ENCODE data around the gene NFX1. TPM values are rescaled to one million over a fixed set of nuclear protein-coding genes. Genes with fewer than 3 reads are reported as not detected.

NFX1 gene
- 27.5 to 30.4 TPM (median 28.9 TPM) in 5 replicates for total RNA-seq (2022; extraction: Qiagen RNA extraction)

DNA sequence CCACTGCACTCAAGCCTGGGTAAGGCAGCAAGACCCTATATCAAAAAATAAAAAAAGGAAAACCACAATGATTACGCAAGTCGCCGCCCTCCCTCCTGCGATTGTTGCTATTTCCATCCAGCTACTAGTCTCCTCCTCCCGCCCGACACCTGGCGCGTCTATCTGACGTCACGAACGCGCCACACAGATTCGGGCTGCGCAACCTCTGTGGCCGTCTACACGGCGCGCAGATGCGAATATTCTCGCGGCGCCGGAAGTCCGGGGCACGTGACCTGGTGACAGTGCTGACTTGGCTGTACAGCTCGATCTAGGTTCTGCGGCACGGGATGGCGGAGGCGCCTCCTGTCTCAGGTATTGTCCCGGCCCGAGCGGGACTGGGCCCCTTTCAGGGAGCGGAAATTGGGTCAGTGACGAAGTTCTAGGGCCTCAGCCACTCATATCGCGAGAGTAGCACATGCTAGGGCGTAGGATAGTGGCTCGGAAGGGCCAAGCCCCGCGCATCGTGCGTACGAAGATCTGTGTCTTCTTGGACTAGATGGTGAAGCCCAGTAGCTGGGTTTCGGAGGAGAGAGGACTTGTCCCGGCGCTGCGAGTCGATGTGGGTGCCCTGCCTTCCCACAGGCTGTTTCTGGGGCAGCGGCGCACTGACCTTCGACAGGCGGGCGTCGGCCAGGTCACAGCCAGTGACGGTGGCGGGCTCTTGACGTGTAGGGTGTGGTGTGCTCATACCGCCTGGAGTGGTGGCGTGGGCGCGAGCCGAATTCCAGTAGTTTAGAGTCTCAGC is at the start of gene NFX1:
Gene NFX1, plus strand, starts transcription at position 270 of the 784 bp plus-strand sequence. Its CDS starts 57 bp downstream, at position 327.

DNA sequence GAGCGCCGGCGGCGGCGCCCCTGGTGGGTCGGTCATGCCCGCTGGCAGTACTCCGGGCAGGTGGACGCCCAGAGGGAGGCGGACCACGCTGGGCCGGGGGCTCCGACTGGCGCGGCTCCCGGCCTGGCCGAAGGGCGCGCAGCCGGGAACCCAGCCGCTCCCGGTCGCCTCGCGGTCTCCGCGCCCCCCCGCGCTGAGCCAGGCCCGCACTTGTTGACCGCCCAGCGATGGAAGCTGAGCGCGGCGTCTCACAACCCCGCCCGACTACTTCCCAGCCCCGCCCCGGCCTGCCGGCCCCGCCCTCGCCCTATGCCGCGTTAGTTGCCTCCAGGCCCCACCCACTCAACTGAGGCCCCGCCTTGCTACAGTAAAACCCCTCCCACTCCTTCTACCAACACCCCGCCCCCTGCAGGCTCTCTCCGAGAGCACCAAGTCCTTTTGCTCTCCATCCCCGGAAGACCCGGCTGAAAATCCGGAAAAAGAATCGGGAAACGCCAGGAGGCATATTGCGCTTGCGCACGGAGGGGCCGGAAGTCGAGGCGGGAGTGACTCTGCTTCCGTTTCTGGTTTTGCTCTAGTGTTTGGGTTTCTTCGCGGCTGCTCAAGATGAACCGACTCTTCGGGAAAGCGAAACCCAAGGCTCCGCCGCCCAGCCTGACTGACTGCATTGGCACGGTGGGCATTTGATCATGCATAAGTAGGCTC is 25.7 kb upstream of the NFX1 start, which contains the start of the genes BAG1 and CHMP5:
Gene BAG1, minus strand, starts transcription at position 236 of the 705 bp plus-strand sequence.
Gene CHMP5, plus strand, starts transcription at position 577 of the 705 bp plus-strand sequence. Its CDS starts 30 bp downstream, at position 607.

DNA sequence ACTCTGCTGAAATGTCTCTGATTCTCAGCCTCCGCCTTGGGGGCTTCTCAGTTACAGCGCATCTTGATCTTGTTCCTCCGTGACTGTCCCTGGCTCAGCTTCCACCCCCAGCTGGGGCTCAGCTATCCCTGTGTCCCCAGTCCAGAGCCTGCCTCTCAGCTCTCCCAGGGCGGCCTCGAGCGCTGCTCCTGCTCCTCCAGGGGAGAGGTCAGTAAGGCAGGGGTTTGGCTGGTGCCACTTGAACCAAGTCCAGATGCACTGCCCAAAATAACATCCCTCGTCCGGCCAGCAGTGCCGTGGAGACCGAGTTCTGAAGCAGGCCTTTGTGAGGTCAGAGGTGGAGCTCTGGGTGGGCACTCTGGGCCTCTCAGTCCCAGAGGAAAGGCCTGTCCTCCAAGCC is 112.1 kb downstream of the NFX1 start, which contains the start of gene AQP7:
Gene AQP7, minus strand, starts transcription at position 198 of the 400 bp plus-strand sequence. CDS start 1,306 bp downstream, outside the sequence.

Other genes with a start within 250 kb of the NFX1 start
- 17.3 to 24.6 TPM (median 18.3 TPM) in 5 replicates for gene SMU1, start 213.8 kb upstream of the NFX1 start, total RNA-seq (2022; extraction: Qiagen RNA extraction)
- 153 to 203 TPM (median 182 TPM) in 5 replicates for gene B4GALT1, start 123.2 kb upstream of the NFX1 start, total RNA-seq (2022; extraction: Qiagen RNA extraction)
- 0.28 TPM in 1 of 5 replicates, not detected in the others for gene SPINK4, start 50.3 kb upstream of the NFX1 start, total RNA-seq (2022; extraction: Qiagen RNA extraction)
- gene BAG1, start 25.8 kb upstream of the NFX1 start, total RNA-seq (2022; extraction: Qiagen RNA extraction), result 133 to 147 TPM (median 144 TPM) in 5 replicates
- 71.1 to 94.9 TPM (median 75.7 TPM) in 5 replicates for gene CHMP5, start 25.5 kb upstream of the NFX1 start, total RNA-seq (2022; extraction: Qiagen RNA extraction)
- gene AQP7, start 112.1 kb downstream of the NFX1 start, total RNA-seq (2022; extraction: Qiagen RNA extraction), result 0.37 to 0.52 TPM (median 0.42 TPM) in 5 replicates
- gene AQP3, start 157.1 kb downstream of the NFX1 start, total RNA-seq (2022; extraction: Qiagen RNA extraction), result 10.9 to 19.7 TPM (median 17.3 TPM) in 5 replicates
- 55.7 to 69.2 TPM (median 65.0 TPM) in 5 replicates for gene NOL6, start 183.4 kb downstream of the NFX1 start, total RNA-seq (2022; extraction: Qiagen RNA extraction)
- gene ANKRD18B, start 233.7 kb downstream of the NFX1 start, total RNA-seq (2022; extraction: Qiagen RNA extraction), result 4.6 to 10.0 TPM (median 6.7 TPM) in 5 replicates

All from A549 treated with CORT108297 at 1 μM for 4 hours (cell line).